Chondrocyte (in vitro differentiated cells): ENCODE results near the gene ARFGEF3. TPM values are rescaled to one million over a fixed set of nuclear protein-coding genes. Genes with fewer than 3 reads are reported as not detected.

Source experiments
- DNase-seq: peaks from one replicate; pipeline ENCODE4 v3.0.0; 2021; ENCODE audit warnings: mixed read lengths, low spot score
- H3K27ac Mint-ChIP-seq: one replicate; pipeline ENCODE4 v1.8.0; 2021; ENCODE audit warnings: mild to moderate bottlenecking, moderate library complexity, mixed read lengths; ENCODE audit not compliant: unreplicated experiment
- H3K27me3 Mint-ChIP-seq: 2 replicates; pipeline ENCODE4 v1.8.0; 2021; ENCODE audit warnings: low read depth, mixed read lengths
- H3K36me3 Mint-ChIP-seq: 2 replicates; pipeline ENCODE4 v1.8.0; 2021; ENCODE audit warnings: low read depth, mixed read lengths
- H3K4me1 Mint-ChIP-seq: 2 replicates; pipeline ENCODE4 v1.8.0; 2021; ENCODE audit warnings: low read depth, mild to moderate bottlenecking, mixed read lengths
- H3K4me3 Mint-ChIP-seq: one replicate; pipeline ENCODE4 v1.8.0; 2021; ENCODE audit warnings: mild to moderate bottlenecking, moderate library complexity, mixed read lengths; ENCODE audit not compliant: unreplicated experiment
- H3K9me3 Mint-ChIP-seq: 2 replicates; pipeline ENCODE4 v1.8.0; 2021; ENCODE audit warnings: low read depth, mixed read lengths
- CTCF ChIP-seq: fragments of 200-600 bp; sonication (generic); IDR thresholded peaks from 2 replicates; pipeline ENCODE4 v1.5.0; 2021; ENCODE audit warnings: antibody characterized with exemption, mild to moderate bottlenecking, moderate library complexity
- total RNA-seq: library from RNA; stranded (reverse); gene quantifications from 3 replicates; pipeline ENCODE4 v1.2.1, GENCODE V29; 2021

Gene ARFGEF3
- total RNA-seq, 1 donor from 2014 or later: 2.7 TPM

GRCh38 chr6:138175596-138175995 lies 13.9 kb downstream of the ARFGEF3 start:
- no peak overlapping the region for H3K4me3 Mint-ChIP-seq
- H3K4me1 Mint-ChIP-seq: no peaks in the 10 kb centered on the region
- peaks cover 7% of the 10 kb centered on the region for H3K36me3 Mint-ChIP-seq
- H3K27ac Mint-ChIP-seq: no peak overlapping the region
- peaks cover 25% of the 10 kb centered on the region for H3K9me3 Mint-ChIP-seq
- H3K27me3 Mint-ChIP-seq: peaks cover 4% of the 10 kb centered on the region
- TF ChIP-seq CTCF: no peak
- DNase-seq: no peak

- peaks cover 7% of the 10 kb centered on the region for H3K36me3 Mint-ChIP-seq
- DNase-seq: no peak
- no peaks in the 10 kb centered on the region for H3K4me1 Mint-ChIP-seq
- peaks cover 25% of the 10 kb centered on the region for H3K9me3 Mint-ChIP-seq
- TF ChIP-seq CTCF: no peak
- no peak overlapping the region for H3K27ac Mint-ChIP-seq
- no peak overlapping the region for H3K4me3 Mint-ChIP-seq
- H3K27me3 Mint-ChIP-seq: peaks cover 4% of the 10 kb centered on the region
Measured at GRCh38 chr6:138176652-138177232, 15.0 kb downstream of the ARFGEF3 start.

GRCh38 chr6:138182939-138183789 lies 21.4 kb downstream of the ARFGEF3 start:
- Mint-ChIP-seq H3K9me3 (peaks cover 7% of the 10 kb centered on the region), H3K4me1 (no peaks in the 10 kb centered on the region), H3K4me3 (no peak overlapping the region), H3K27ac (no peak overlapping the region), H3K27me3 (peaks cover 4% of the 10 kb centered on the region), H3K36me3 (peaks cover 2% of the 10 kb centered on the region)
- DNase-seq: no peak
- TF ChIP-seq CTCF: no peak

DNA sequence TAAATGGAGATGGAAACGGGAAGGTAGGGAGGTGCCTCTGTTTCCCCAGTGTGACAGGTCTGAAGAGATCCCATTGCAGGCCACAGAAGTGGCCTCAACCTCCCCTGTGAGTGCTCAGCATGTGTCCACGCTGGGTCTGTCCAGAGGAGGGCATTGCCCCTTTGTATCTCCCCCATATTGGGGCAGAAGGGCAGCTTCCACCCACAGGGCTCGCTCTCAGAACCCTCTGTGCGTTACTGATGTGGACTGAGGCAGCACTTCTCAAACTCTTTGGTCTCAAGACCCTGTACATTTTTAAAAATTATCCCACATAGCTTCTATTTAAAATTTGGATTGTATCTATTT lies 22.0 kb downstream of the ARFGEF3 start:
- no peak for TF ChIP-seq CTCF

DNA sequence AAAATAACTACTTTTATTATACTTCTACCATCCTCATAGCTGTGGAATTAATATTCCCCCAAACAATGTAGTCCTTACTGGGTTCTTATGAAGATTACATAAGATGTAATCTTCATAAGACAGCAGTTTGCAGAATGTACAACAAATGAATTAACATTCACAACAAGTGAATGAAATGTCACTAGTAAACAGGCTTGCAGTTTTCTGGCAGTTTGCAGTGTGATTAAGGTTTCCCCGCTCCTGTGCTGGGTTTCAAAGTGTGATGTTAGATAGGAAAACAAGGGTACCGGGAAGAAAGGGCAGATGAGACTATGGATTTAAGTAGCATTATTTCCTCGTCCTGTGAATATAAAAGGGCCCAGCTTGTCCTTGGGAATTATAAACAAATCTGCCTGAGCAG lies 22.5 kb downstream of the ARFGEF3 start:
- Mint-ChIP-seq H3K4me3 (no peak overlapping the region), H3K4me1 (no peaks in the 10 kb centered on the region), H3K27ac (no peak overlapping the region), H3K9me3 (peaks cover 3% of the 10 kb centered on the region), H3K36me3 (no peaks in the 10 kb centered on the region), H3K27me3 (peaks cover 4% of the 10 kb centered on the region)
- no peak for TF ChIP-seq CTCF
- no peak for DNase-seq

More for the DNA sequence above, 22.0 kb downstream of the ARFGEF3 start:
- H3K36me3 Mint-ChIP-seq: no peaks in the 10 kb centered on the region
- H3K9me3 Mint-ChIP-seq: peaks cover 3% of the 10 kb centered on the region
- H3K27me3 Mint-ChIP-seq: peaks cover 4% of the 10 kb centered on the region
- H3K4me3 Mint-ChIP-seq: no peak overlapping the region
- DNase-seq: no peak
- H3K27ac Mint-ChIP-seq: no peak overlapping the region
- no peaks in the 10 kb centered on the region for H3K4me1 Mint-ChIP-seq
